Measurements from ENCODE around the gene MYL3. TPM values are rescaled to one million over a fixed set of nuclear protein-coding genes. Genes with fewer than 3 reads are reported as not detected.

MYL3 gene
- polyA plus RNA-seq, 1 of the 3 experiments (the other 2 are of a cell fraction) = not detected

- Histone ChIP-seq H4K20me1 (ENCODE audit: insufficient read depth) (no peaks in the 10 kb centered on the region), H3K4me1 (ENCODE audit: control insufficient read depth in 1 of 2, insufficient read depth in 2 of 2, low read depth in 1 of 2, low read length in 1 of 2) (peaks cover 0 to 15% of the 10 kb centered on the region in 2 experiments; a peak in 1 of 4 replicates), H2AFZ (ENCODE audit: low read depth) (no peak overlapping the region), H3K79me2 (ENCODE audit: insufficient read depth) (no peaks in the 10 kb centered on the region), H3K4me2 (no peak overlapping the region), H3K27ac (ENCODE audit: low read depth in 2 of 2, low read length in 1 of 2) (no peak overlapping the region), H3K4me3 (ENCODE audit: low read depth in 2 of 2, low read length in 1 of 2) (no peak overlapping the region), H3K9ac (no peak overlapping the region), H3K9me2 (no peaks in the 10 kb centered on the region), H3F3A (replicated peaks; ENCODE audit: insufficient read depth) (no peaks in the 10 kb centered on the region), H3K36me3 (replicated peaks in 1 of 2; ENCODE audit: control insufficient read depth in 1 of 2, insufficient read depth in 2 of 2, low read length in 1 of 2) (no peaks in the 10 kb centered on the region), H3K9me3 (no peaks in the 10 kb centered on the region), H3K27me3 (ENCODE audit: insufficient read depth) (peaks cover 7% of the 10 kb centered on the region; the same call in 1 of the 2 replicates)
- CTCF ChIA-PET = interaction anchor here (0.8 to 2.6 kb wide), 9 partner anchors 11 to 157 kb away, joined by 3 to 13 read pairs (median 5); no protein-coding TSS in a partner anchor
- no peak for DNase-seq
- POLR2A ChIA-PET = no interaction called here
- TF ChIP-seq CHD2 (IDR thresholded peaks at IDR 0.05; ENCODE audit: low read length, partially characterized antibody) = no peak
- TF ChIP-seq RXRA (IDR thresholded peaks at IDR 0.05; ENCODE audit: borderline replicate concordance, low read depth) = no peak
- TF ChIP-seq ELF1 (IDR thresholded peaks at IDR 0.05) = no peak
- TF ChIP-seq USF1 (IDR thresholded peaks at IDR 0.05; ENCODE audit: borderline replicate concordance, low read depth) = no peak
- TF ChIP-seq CTCF (IDR thresholded peaks at IDR 0.05) = peak; percentile 52; the same call in 1 of the 2 replicates
- no peak for TF ChIP-seq GATA2 (CRISPR knock-in tag; IDR thresholded peaks at IDR 0.05)
- TF ChIP-seq FOXJ3 (CRISPR knock-in tag; IDR thresholded peaks at IDR 0.05) = no peak
- TF ChIP-seq TEAD4 (IDR thresholded peaks at IDR 0.05; ENCODE audit: borderline replicate concordance, insufficient read depth) = no peak
- no peak for TF ChIP-seq EZH2phosphoT487 (IDR thresholded peaks at IDR 0.05; ENCODE audit: borderline replicate concordance, low read depth)
- no peak for TF ChIP-seq MXI1 (IDR thresholded peaks at IDR 0.05; ENCODE audit: low read depth, low read length)
- TF ChIP-seq FOXM1 (IDR thresholded peaks at IDR 0.05; ENCODE audit: low read depth) = no peak
- no peak for TF ChIP-seq YY1 (IDR thresholded peaks at IDR 0.05; ENCODE audit: low read depth)
- no peak for TF ChIP-seq SIN3A (IDR thresholded peaks at IDR 0.05; ENCODE audit: borderline replicate concordance, low read depth, low read length)
- TF ChIP-seq EP300 (IDR thresholded peaks at IDR 0.05; ENCODE audit: borderline replicate concordance in 1 of 2, low read depth in 1 of 2, low read length in 1 of 2) = no peak
- TF ChIP-seq ZBTB33 (IDR thresholded peaks at IDR 0.05; ENCODE audit: borderline replicate concordance, low read depth) = no peak
- TF ChIP-seq RAD21 (IDR thresholded peaks at IDR 0.05; ENCODE audit: low read length) = peak; percentile 40
- peak; percentile 29; the same call in 1 of the 2 replicates for TF ChIP-seq SMC3 (IDR thresholded peaks at IDR 0.05; ENCODE audit: low read depth, low read length)
- no peak for TF ChIP-seq RFX5 (IDR thresholded peaks at IDR 0.05; ENCODE audit: low read length)
- TF ChIP-seq MEF2A (IDR thresholded peaks at IDR 0.05; ENCODE audit: borderline replicate concordance, low read depth) = no peak
- TF ChIP-seq REST (IDR thresholded peaks at IDR 0.05; ENCODE audit: low read depth, low read length) = no peak
- 63% methylated on average over 10 of the region's 19 CpGs for WGBS (ENCODE audit: low lambda C conversion rate)
Measured at GRCh38 chr3:46860017-46860809, 3.0 kb downstream of the MYL3 start.

Measured in SK-N-SH (cell line).